K562 (cell line): ENCODE measurements around the gene DROSHA. TPM values are rescaled to one million over a fixed set of nuclear protein-coding genes. Genes with fewer than 3 reads are reported as not detected.

Experiments
- ATAC-seq: fragments of 200-7000 bp; cut with Tn5 transposase; 3 replicates; pipeline ENCODE4 v1.9.1; 2020; ENCODE audit warnings: moderate library complexity
- BruUV-seq: library from RNA; stranded (reverse); fragments of 400-500 nt; replicated peaks from 2 replicates; lab custom pipeline; 2021; lab: Mats Ljungman, UMichigan
- CTCF ChIA-PET: fragments of 300-600 bp; formaldehyde crosslinking; extraction: SDS; loops from one replicate; lab custom pipeline; 2021; ENCODE audit warnings: low intra/inter-chr PET ratio; lab: Yijun Ruan, JAX
- POLR2A ChIA-PET: fragments of 300-600, 350-650 bp; sonication (Branson Sonifier 250); formaldehyde crosslinking; extraction: SDS; loops from one replicate; lab custom pipeline; 2021; ENCODE audit warnings: antibody characterized with exemption, inconsistent platforms; lab: Yijun Ruan, JAX
- DNase-seq, 4 experiments: peaks; one replicate each; pipeline versions ENCODE4 v3.0.0 to v3.0.0-alpha.2; 2011 to 2018; ENCODE audit warnings: low spot score in 3 of 4, mixed read lengths in 3 of 4; ENCODE audit errors: extremely low read depth in 1 of 4
- FAIRE-seq: peaks from 2 replicates; lab custom pipeline; 2011; peaks lifted over from hg19 to GRCh38; lab: Jason Lieb, UNC
- H2AFZ ChIP-seq: 2 replicates; pipeline ENCODE4 v1.6.0; 2011; ENCODE audit warnings: low read depth, low read length, control low read depth, inconsistent platforms
- H3K27ac ChIP-seq: fragments of 200-600 bp; 3 replicates; pipeline ENCODE4 v1.8.0; 2011; ENCODE audit warnings: low read depth, mild to moderate bottlenecking, control low read depth, inconsistent platforms, low read length, moderate library complexity, mixed read lengths; ENCODE audit errors: extremely low read depth
- H3K27me3 ChIP-seq, 2 experiments: fragments of 300-600 bp in 1 of 2; 2 replicates in 1 of 2; 3 replicates in 1 of 2; pipeline versions ENCODE4 v1.6.0 to v1.8.0; 2011; ENCODE audit warnings: inconsistent platforms in 2 of 2, low read length in 2 of 2, mild to moderate bottlenecking in 1 of 2, mixed read lengths in 1 of 2, moderate library complexity in 1 of 2; ENCODE audit not compliant: control insufficient read depth in 2 of 2, insufficient read depth in 2 of 2
- H3K36me3 ChIP-seq: fragments of 300-600 bp; 3 replicates; pipeline ENCODE4 v1.8.0; 2011; ENCODE audit warnings: mild to moderate bottlenecking, low read length, inconsistent platforms; ENCODE audit not compliant: control insufficient read depth, insufficient read depth
- H3K4me1 ChIP-seq, 2 experiments: fragments of 200-600 bp in 1 of 2; replicated peaks in 1 of 2; 2 replicates in 1 of 2; 3 replicates in 1 of 2; pipeline versions ENCODE4 v1.5.1 to v1.8.0; 2011; ENCODE audit warnings: inconsistent platforms in 2 of 2, low read length in 2 of 2, mild to moderate bottlenecking in 1 of 2, mixed read lengths in 1 of 2, moderate library complexity in 1 of 2; ENCODE audit not compliant: control insufficient read depth in 2 of 2, insufficient read depth in 2 of 2
- H3K4me2 ChIP-seq: 2 replicates; pipeline ENCODE4 v1.6.1; 2011; ENCODE audit warnings: low read length, control low read depth, inconsistent platforms, mixed read lengths; ENCODE audit not compliant: insufficient read depth
- H3K4me3 ChIP-seq: fragments of 200-600 bp; sonication (generic), shearing (Covaris generic); 2 replicates; pipeline ENCODE4 v1.5.1; 2016; ENCODE audit warnings: control low read depth, inconsistent platforms
- H3K79me2 ChIP-seq: fragments of 200-600 bp; 3 replicates; pipeline ENCODE4 v1.8.0; 2011; ENCODE audit warnings: low read length, inconsistent platforms; ENCODE audit not compliant: control insufficient read depth, insufficient read depth
- H3K9ac ChIP-seq, 2 experiments: 2 replicates each; pipeline versions ENCODE4 v1.6.0 to v1.6.1; 2011; ENCODE audit warnings: low read depth in 2 of 2, low read length in 2 of 2, control low read depth in 1 of 2, inconsistent platforms in 1 of 2, mild to moderate bottlenecking in 1 of 2, mixed read lengths in 1 of 2; ENCODE audit not compliant: insufficient read depth in 1 of 2
- H3K9me1 ChIP-seq: one replicate; pipeline ENCODE4 v1.6.0; 2011; ENCODE audit warnings: inconsistent platforms, mild to moderate bottlenecking, low read length, moderate library complexity; ENCODE audit not compliant: control insufficient read depth, insufficient read depth
- H3K9me3 ChIP-seq: replicated peaks from 2 replicates; pipeline ENCODE4 v1.5.1; 2011; ENCODE audit warnings: low read depth, low read length, inconsistent platforms; ENCODE audit not compliant: control insufficient read depth, insufficient read depth
- H4K20me1 ChIP-seq: replicated peaks from 2 replicates; pipeline ENCODE4 v1.6.1; 2011; ENCODE audit warnings: low read length, inconsistent platforms, mixed read lengths; ENCODE audit not compliant: control insufficient read depth, insufficient read depth
- CHD4 ChIP-seq: fragments of 200-600 bp; sonication (generic); IDR thresholded peaks from 3 replicates; pipeline ENCODE4 v1.6.1; 2012; ENCODE audit warnings: low read depth, mild to moderate bottlenecking, mixed read lengths, low read length, inconsistent platforms; ENCODE audit not compliant: insufficient read depth, insufficient replicate concordance, poor library complexity, severe bottlenecking
- DPF2 ChIP-seq: fragments of 450-650 bp; IDR thresholded peaks from 2 replicates; pipeline ENCODE4 v1.6.1; 2016
- MCM5 ChIP-seq: fragments of 450-650 bp; IDR thresholded peaks from 2 replicates; pipeline ENCODE4 v1.6.1; 2016; ENCODE audit warnings: low read depth
- RAD51 ChIP-seq: fragments of 450-650 bp; IDR thresholded peaks from 2 replicates; pipeline ENCODE4 v1.7.1; 2016; ENCODE audit warnings: low read depth, mild to moderate bottlenecking, borderline replicate concordance
- SLC30A9 ChIP-seq: fragments of 250-450 bp; sonication (Bioruptor Pico); IDR thresholded peaks from 2 replicates; pipeline ENCODE4 v1.8.0; 2022; ENCODE audit warnings: mild to moderate bottlenecking, moderate library complexity
- TCF15 ChIP-seq: fragments of 250-450 bp; sonication (Bioruptor Pico); IDR thresholded peaks from 2 replicates; pipeline ENCODE4 v1.8.0; 2022; ENCODE audit warnings: moderate library complexity, mild to moderate bottlenecking, inconsistent platforms
- VEZF1 ChIP-seq: fragments of 200-800 bp; sonication (Bioruptor generic); IDR thresholded peaks from 2 replicates; pipeline ENCODE4 v1.6.1; 2017; ENCODE audit warnings: missing genetic modification characterization, missing compliant biosample characterization
- WGBS: fragments of 100-300 bp; shearing (Covaris generic); methylation state at CpG from one replicate; pipeline ENCODE4 v1.1.6; 2016; ENCODE audit warnings: low coverage, mixed read lengths; ENCODE audit not compliant: insufficient coverage; ENCODE audit errors: missing lambda C conversion rate; 5-methylcytosine and 5-hydroxymethylcytosine counted together
- in situ Hi-C: fragments of 300-500 bp; cut with MboI; formaldehyde crosslinking; loops from 4 replicates; pipeline ENCODE4 v1.15.0; 2018; ENCODE audit warnings: inconsistent platforms, mixed read lengths
- intact Hi-C: fragments of 100-400 bp; cut with micrococcal nuclease; formaldehyde crosslinking; loops from 2 replicates; pipeline ENCODE4 v1.14.2; 2022
- polyA plus RNA-seq, 8 experiments: library from polyadenylated mRNA; depleted of rRNA in 4 of 8; stranded (reverse) in 5 of 8; unstranded in 3 of 8; fragments of >200 nt; fragmentation: Nextera tagmentation in 2 of 8; fragmentation: Illumina TruSeq in 1 of 8; extraction: Ambion mirVana in 2 of 8; extraction: Trizol in 1 of 8; gene quantifications; 2 replicates each; pipeline versions ENCODE4 v1.2.1 to v1.2.3, GENCODE V29; 2011 to 2014; ENCODE audit warnings: inconsistent platforms in 1 of 8, missing spikeins in 1 of 8
- total RNA-seq, 7 experiments: library from RNA; depleted of rRNA in 6 of 7; stranded (reverse); fragments of >200 nt in 6 of 7; fragmentation: Illumina TruSeq in 2 of 7; extraction: Trizol in 2 of 7; gene quantifications; 2 replicates each; pipeline versions ENCODE4 v1.2.1 to v1.2.3, GENCODE V29; 2011 to 2021; ENCODE audit warnings: low replicate concordance in 1 of 7
- TF ChIP-seq, protein P1 (sequence below): fragments of 250-450 bp; sonication (Bioruptor Pico); IDR thresholded peaks from 2 replicates; pipeline ENCODE4 v1.5.0; 2021; ENCODE audit warnings: mild to moderate bottlenecking, borderline replicate concordance

The DROSHA gene
- total and polyA plus RNA-seq, 9 of the 15 experiments (the other 6 are each of a cell fraction or from before 2014, with no cell fraction given): 52.5 to 109 (median 68.9) TPM

GRCh38 chr5:31407921-31408693 lies 123.8 kb downstream of the DROSHA start (continued):
- TF ChIP-seq RAD51 (no peak), TCF15 (CRISPR knock-in tag) (no peak), VEZF1 (no peak), MCM5 (no peak), SLC30A9 (CRISPR knock-in tag) (no peak), CHD4 (no peak)

GRCh38 chr5:31404325-31404724 lies 127.6 kb downstream of the DROSHA start:
- Histone ChIP-seq H3K9me1 (no peaks in the 10 kb centered on the region), H3K27ac (no peak overlapping the region), H3K9me3 (no peaks in the 10 kb centered on the region), H3K79me2 (no peaks in the 10 kb centered on the region), H2AFZ (no peak overlapping the region), H3K36me3 (peaks cover 76% of the 10 kb centered on the region), H3K4me1 (no peaks in the 10 kb centered on the region), H4K20me1 (no peaks in the 10 kb centered on the region), H3K4me3 (no peak overlapping the region), H3K9ac (no peak overlapping the region), H3K27me3 (no peaks in the 10 kb centered on the region), H3K4me2 (no peak overlapping the region)
- in situ Hi-C loops: no loop called here
- DNase-seq (no peak), FAIRE-seq (no peak), ATAC-seq (no peak)
- 95% methylated on average over 3 of the region's 3 CpGs for WGBS
- POLR2A ChIA-PET: no interaction called here
- BruUV-seq: no TSS peak
- intact Hi-C loops: no loop called here
- no peak for TF ChIP-seq DPF2
- TF ChIP-seq, protein P1, sequence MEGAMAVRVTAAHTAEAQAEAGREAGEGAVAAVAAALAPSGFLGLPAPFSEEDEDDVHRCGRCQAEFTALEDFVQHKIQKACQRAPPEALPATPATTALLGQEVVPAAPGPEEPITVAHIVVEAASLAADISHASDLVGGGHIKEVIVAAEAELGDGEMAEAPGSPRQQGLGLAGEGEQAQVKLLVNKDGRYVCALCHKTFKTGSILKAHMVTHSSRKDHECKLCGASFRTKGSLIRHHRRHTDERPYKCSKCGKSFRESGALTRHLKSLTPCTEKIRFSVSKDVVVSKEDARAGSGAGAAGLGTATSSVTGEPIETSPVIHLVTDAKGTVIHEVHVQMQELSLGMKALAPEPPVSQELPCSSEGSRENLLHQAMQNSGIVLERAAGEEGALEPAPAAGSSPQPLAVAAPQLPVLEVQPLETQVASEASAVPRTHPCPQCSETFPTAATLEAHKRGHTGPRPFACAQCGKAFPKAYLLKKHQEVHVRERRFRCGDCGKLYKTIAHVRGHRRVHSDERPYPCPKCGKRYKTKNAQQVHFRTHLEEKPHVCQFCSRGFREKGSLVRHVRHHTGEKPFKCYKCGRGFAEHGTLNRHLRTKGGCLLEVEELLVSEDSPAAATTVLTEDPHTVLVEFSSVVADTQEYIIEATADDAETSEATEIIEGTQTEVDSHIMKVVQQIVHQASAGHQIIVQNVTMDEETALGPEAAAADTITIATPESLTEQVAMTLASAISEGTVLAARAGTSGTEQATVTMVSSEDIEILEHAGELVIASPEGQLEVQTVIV (CRISPR knock-in tag): no peak
- CTCF ChIA-PET: no interaction called here
